Neural cell (in vitro differentiated cells): ENCODE measurements around the gene OSBPL1A. TPM values are rescaled to one million over a fixed set of nuclear protein-coding genes. Genes with fewer than 3 reads are reported as not detected.

Source experiments
- H2AFZ ChIP-seq: fragments of 200-600, 300-800 bp; sonication (generic), shearing (Covaris generic); 2 replicates; pipeline ENCODE4 v1.6.0; 2014; ENCODE audit warnings: low read depth, mild to moderate bottlenecking, antibody characterized with exemption, low read length, moderate library complexity
- H3F3A ChIP-seq: fragments of 200-600 bp; shearing (Covaris generic); 2 replicates; pipeline ENCODE4 v1.6.1; 2016; ENCODE audit warnings: mild to moderate bottlenecking, moderate library complexity, mixed read lengths, antibody characterized with exemption, low read length; ENCODE audit not compliant: insufficient read depth, poor library complexity, severe bottlenecking
- H3K27ac ChIP-seq: fragments of 200-600, 300-800 bp; sonication (generic), shearing (Covaris generic); 2 replicates; pipeline ENCODE4 v1.5.1; 2014; ENCODE audit warnings: mild to moderate bottlenecking, low read length, moderate library complexity
- H3K27me3 ChIP-seq: fragments of 300-800, 200-600 bp; sonication (generic), shearing (Covaris generic); 2 replicates; pipeline ENCODE4 v1.6.0; 2014; ENCODE audit warnings: mild to moderate bottlenecking, low read depth, low read length, moderate library complexity; ENCODE audit not compliant: insufficient read depth
- H3K36me3 ChIP-seq: fragments of 300-800, 200-600 bp; sonication (generic), shearing (Covaris generic); 2 replicates; pipeline ENCODE4 v1.5.1; 2014; ENCODE audit warnings: mild to moderate bottlenecking, antibody characterized with exemption, low read length, moderate library complexity; ENCODE audit not compliant: insufficient read depth
- H3K4me2 ChIP-seq: fragments of 300-800, 200-600 bp; sonication (generic), shearing (Covaris generic); 2 replicates; pipeline ENCODE4 v1.6.0; 2014; ENCODE audit warnings: mild to moderate bottlenecking, low read length
- H3K4me3 ChIP-seq: fragments of 300-800, 200-600 bp; sonication (generic), shearing (Covaris generic); 2 replicates; pipeline ENCODE4 v1.5.1; 2014; ENCODE audit warnings: mild to moderate bottlenecking, low read length, moderate library complexity
- H3K79me2 ChIP-seq: fragments of 200-600 bp; shearing (Covaris generic); replicated peaks from 2 replicates; pipeline ENCODE4 v1.6.0; 2014; ENCODE audit warnings: mild to moderate bottlenecking, low read length, moderate library complexity; ENCODE audit not compliant: insufficient read depth
- H3K9ac ChIP-seq: fragments of 300-800, 200-600 bp; sonication (generic), shearing (Covaris generic); 2 replicates; pipeline ENCODE4 v1.6.1; 2016; ENCODE audit warnings: mild to moderate bottlenecking, low read length, mixed read lengths
- H3K9me2 ChIP-seq: fragments of 200-600 bp; shearing (Covaris generic); 2 replicates; pipeline ENCODE4 v1.6.1; 2016; ENCODE audit warnings: mild to moderate bottlenecking, low read length, mixed read lengths; ENCODE audit not compliant: insufficient read depth
- H3K9me3 ChIP-seq: fragments of 200-600, 300-800 bp; sonication (generic), shearing (Covaris generic); 2 replicates; pipeline ENCODE4 v1.6.1; 2016; ENCODE audit warnings: mild to moderate bottlenecking, mixed run types, low read length, moderate library complexity, mixed read lengths
- H4K20me1 ChIP-seq: fragments of 200-600 bp; shearing (Covaris generic); 2 replicates; pipeline ENCODE4 v1.6.1; 2016; ENCODE audit warnings: mild to moderate bottlenecking, mixed run types; ENCODE audit not compliant: insufficient read depth
- CTCF ChIP-seq: fragments of 450-650 bp; IDR thresholded peaks from 2 replicates; pipeline ENCODE4 v1.5.1; 2014; ENCODE audit warnings: antibody characterized with exemption, mild to moderate bottlenecking, moderate library complexity; ENCODE audit not compliant: poor library complexity, severe bottlenecking
- EZH2 ChIP-seq: fragments of 200-600, 300-800 bp; shearing (Covaris generic), sonication (generic); IDR thresholded peaks from 2 replicates; pipeline ENCODE4 v1.6.1; 2014; ENCODE audit warnings: antibody characterized with exemption, low read length, borderline replicate concordance, mild to moderate bottlenecking; ENCODE audit not compliant: insufficient read depth, poor library complexity, severe bottlenecking
- MXI1 ChIP-seq: fragments of 450-650 bp; conservative IDR thresholded peaks from 2 replicates; pipeline ENCODE4 v1.6.1; 2014; ENCODE audit warnings: antibody characterized with exemption, mild to moderate bottlenecking; ENCODE audit not compliant: poor library complexity, severe bottlenecking
- POLR2AphosphoS5 ChIP-seq: IDR thresholded peaks from 2 replicates; pipeline ENCODE4 v1.6.1; 2012
- RAD21 ChIP-seq: fragments of 450-650 bp; conservative IDR thresholded peaks from 2 replicates; pipeline ENCODE4 v1.6.1; 2014; ENCODE audit warnings: antibody characterized with exemption, mild to moderate bottlenecking, moderate library complexity
- SMC3 ChIP-seq: fragments of 450-650 bp; conservative IDR thresholded peaks from 2 replicates; pipeline ENCODE4 v1.6.1; 2014; ENCODE audit warnings: antibody characterized with exemption, mild to moderate bottlenecking, moderate library complexity; ENCODE audit not compliant: poor library complexity
- TAF1 ChIP-seq: IDR thresholded peaks from 2 replicates; pipeline ENCODE4 v1.6.1; 2012; ENCODE audit warnings: low read depth
- polyA plus RNA-seq: library from polyadenylated mRNA; depleted of rRNA; stranded (reverse); fragments of >200 nt; gene quantifications from 2 replicates; pipeline ENCODE4 v1.2.3, GENCODE V29; 2014

The OSBPL1A gene
- polyA plus RNA-seq, 1 donor from 2014 or later: 24.9 TPM

GRCh38 chr18:24208270-24209035 lies 189.2 kb downstream of the OSBPL1A start:
- H3K79me2 ChIP-seq: no peaks in the 10 kb centered on the region
- no peak overlapping the region for H3K4me2 ChIP-seq
- no peaks in the 10 kb centered on the region for H3K36me3 ChIP-seq
- no peak overlapping the region for H3K9ac ChIP-seq
- TF ChIP-seq CTCF (no peak), RAD21 (no peak), SMC3 (no peak), EZH2 (no peak)
- H2AFZ ChIP-seq: no peak overlapping the region
- no peaks in the 10 kb centered on the region for H3K9me3 ChIP-seq
- H3K27me3 ChIP-seq: no peaks in the 10 kb centered on the region
- H4K20me1 ChIP-seq: no peaks in the 10 kb centered on the region
- H3K4me3 ChIP-seq: no peak overlapping the region
- H3K27ac ChIP-seq: no peak overlapping the region
- no peaks in the 10 kb centered on the region for H3F3A ChIP-seq
- no peaks in the 10 kb centered on the region for H3K9me2 ChIP-seq

- H3F3A ChIP-seq: no peaks in the 10 kb centered on the region
- no peaks in the 10 kb centered on the region for H3K36me3 ChIP-seq
- no peak overlapping the region for H2AFZ ChIP-seq
- H3K4me3 ChIP-seq: no peak overlapping the region
- no peaks in the 10 kb centered on the region for H3K9me3 ChIP-seq
- no peak for TF ChIP-seq TAF1
- TF ChIP-seq CTCF: no peak
- TF ChIP-seq POLR2AphosphoS5: no peak
- no peak for TF ChIP-seq SMC3
- no peak overlapping the region for H3K27ac ChIP-seq
- no peak overlapping the region for H3K9ac ChIP-seq
- H3K4me2 ChIP-seq: no peak overlapping the region
- no peaks in the 10 kb centered on the region for H3K27me3 ChIP-seq
- no peaks in the 10 kb centered on the region for H4K20me1 ChIP-seq
- no peaks in the 10 kb centered on the region for H3K9me2 ChIP-seq
- no peaks in the 10 kb centered on the region for H3K79me2 ChIP-seq
Observed at GRCh38 chr18:24204904-24205303, 192.7 kb downstream of the OSBPL1A start.

GRCh38 chr18:24201699-24202687 lies 195.6 kb downstream of the OSBPL1A start:
- H3K4me2 ChIP-seq: no peak overlapping the region
- H3K9ac ChIP-seq: no peak overlapping the region
- H4K20me1 ChIP-seq: no peaks in the 10 kb centered on the region
- no peak overlapping the region for H3K27ac ChIP-seq
- no peak for TF ChIP-seq RAD21
- no peak for TF ChIP-seq MXI1
- H3K36me3 ChIP-seq: no peaks in the 10 kb centered on the region
- no peaks in the 10 kb centered on the region for H3K9me2 ChIP-seq
- no peak overlapping the region for H2AFZ ChIP-seq
- H3K4me3 ChIP-seq: no peak overlapping the region
- no peaks in the 10 kb centered on the region for H3K27me3 ChIP-seq
- no peaks in the 10 kb centered on the region for H3K9me3 ChIP-seq
- no peaks in the 10 kb centered on the region for H3K79me2 ChIP-seq
- H3F3A ChIP-seq: no peaks in the 10 kb centered on the region
